ENCODE results near the gene SIRT7. TPM values are rescaled to one million over a fixed set of nuclear protein-coding genes. Genes with fewer than 3 reads are reported as not detected.

SIRT7 gene
- total RNA-seq, 1 donor from 2014 or later = 21.1 TPM

GRCh38 chr17:81904600-81905423 is 13.2 kb downstream of the SIRT7 start:
- DNase-seq = no peak

GRCh38 chr17:81903896-81904599 is 13.9 kb downstream of the SIRT7 start:
- no peak for DNase-seq

- no peak for DNase-seq
Observed at GRCh38 chr17:81903415-81903831, 14.6 kb downstream of the SIRT7 start.

GRCh38 chr17:81902653-81903414 is 15.1 kb downstream of the SIRT7 start:
- no peak for DNase-seq

GRCh38 chr17:81902023-81902652 is 15.8 kb downstream of the SIRT7 start, which contains the start of gene NPB:
TSS of gene NPB (plus strand) at chr17:81902238. CDS start at chr17:81902278, 40 bp downstream.
- DNase-seq = no peak

- DNase-seq = no peak
Observed at GRCh38 chr17:81901167-81902022, 16.6 kb downstream of the SIRT7 start.

- no peak for DNase-seq
Observed at GRCh38 chr17:81900181-81900820, 17.7 kb downstream of the SIRT7 start.

- no peak for DNase-seq
Observed at GRCh38 chr17:81899514-81900166, 18.3 kb downstream of the SIRT7 start.

GRCh38 chr17:81898885-81899284 is 19.1 kb downstream of the SIRT7 start:
- no peak for DNase-seq

GRCh38 chr17:81898029-81898866 is 19.7 kb downstream of the SIRT7 start:
- no peak for DNase-seq

- no peak for DNase-seq
Observed at GRCh38 chr17:81895400-81895799, 22.6 kb downstream of the SIRT7 start.

GRCh38 chr17:81891303-81891552 is 26.7 kb downstream of the SIRT7 start:
- no peak for DNase-seq

GRCh38 chr17:81890447-81891302 is 27.3 kb downstream of the SIRT7 start:
- peak; percentile 51 for DNase-seq

- DNase-seq = no peak
Observed at GRCh38 chr17:81889602-81890001, 28.4 kb downstream of the SIRT7 start.

- DNase-seq = no peak
Observed at GRCh38 chr17:81888988-81889595, 28.9 kb downstream of the SIRT7 start.

- DNase-seq = no peak
Observed at GRCh38 chr17:81888105-81888987, 29.6 kb downstream of the SIRT7 start.

GRCh38 chr17:81885869-81886548 is 32.0 kb downstream of the SIRT7 start:
- no peak for DNase-seq

Measured in dermis blood vessel endothelial cell (primary cell).